Heart left ventricle (tissue), 16 donors: ENCODE results near the gene PSMC4. TPM values are rescaled to one million over a fixed set of nuclear protein-coding genes. Genes with fewer than 3 reads are reported as not detected.

Experiments
- ATAC-seq, 4 donors: fragments of 200-7000 bp; cut with Tn5 transposase; one replicate each; pipeline ENCODE4 v1.9.1; 2020 to 2022; ENCODE audit warnings: moderate library complexity in 4 of 4, mild to moderate bottlenecking in 3 of 4, moderate number of reproducible peaks in 1 of 4
- DNase-seq, 5 donors: peaks; one replicate each; pipeline ENCODE4 v3.0.0-alpha.2; 2020
- H3K27ac ChIP-seq, 12 donors: fragments of 200-600 bp; sonication (generic) in 4 of 12; one replicate each; pipeline versions ENCODE4 v1.5.0 to v1.8.0; 2016 to 2022; ENCODE audit warnings: mild to moderate bottlenecking in 2 of 12
- H3K27me3 ChIP-seq, 9 donors: fragments of 200-600 bp; sonication (generic) in 2 of 9; one replicate each; pipeline versions ENCODE4 v1.5.1 to v1.8.0; 2016 to 2022; ENCODE audit warnings: mild to moderate bottlenecking in 3 of 9
- H3K36me3 ChIP-seq, 9 donors: fragments of 200-600 bp; sonication (generic) in 2 of 9; one replicate each; pipeline versions ENCODE4 v1.5.0 to v1.8.0; 2018 to 2022; ENCODE audit warnings: mild to moderate bottlenecking in 2 of 9
- H3K4me1 ChIP-seq, 12 donors: fragments of 200-600 bp; sonication (generic) in 4 of 12; one replicate each; pipeline versions ENCODE4 v1.5.0 to v1.8.0; 2016 to 2022; ENCODE audit warnings: mild to moderate bottlenecking in 3 of 12
- H3K4me3 ChIP-seq, 12 donors: fragments of 200-600 bp; sonication (generic) in 4 of 12; one replicate each; pipeline versions ENCODE4 v1.5.0 to v1.8.0; 2017 to 2022; ENCODE audit warnings: mild to moderate bottlenecking in 9 of 12, moderate library complexity in 4 of 12
- H3K9me3 ChIP-seq, 12 donors: fragments of 200-600 bp; sonication (generic) in 4 of 12; one replicate each; pipeline versions ENCODE4 v1.5.0 to v1.8.0; 2016 to 2022; ENCODE audit warnings: mild to moderate bottlenecking in 1 of 12
- POLR2A ChIP-seq, 2 donors: fragments of 450-650 bp; IDR thresholded peaks; one replicate each; pipeline ENCODE4 v1.6.1; 2017; ENCODE audit warnings: antibody characterized with exemption in 2 of 2, mild to moderate bottlenecking in 2 of 2, moderate library complexity in 2 of 2
- WGBS, 4 donors: extraction: QIAGEN DNeasy Blood & Tissue Kit in 2 of 4; methylation state at CpG; one replicate each; pipeline versions ENCODE4 v1.1.5 to v1.1.7; 2013 to 2018; 5-methylcytosine and 5-hydroxymethylcytosine counted together
- intact Hi-C, 10 donors: fragments of 100-400 bp; cut with DNase I; formaldehyde crosslinking; loops; one replicate each; pipeline versions ENCODE4 v1.11.1 to v1.14.2; 2022
- polyA plus RNA-seq, 2 donors: library from polyadenylated mRNA; stranded (reverse); fragments of 200-250 nt; gene quantifications; one replicate each; pipeline ENCODE4 v1.2.3, GENCODE V29; 2013
- total RNA-seq, 9 donors: library from RNA; depleted of rRNA in 2 of 9; stranded (reverse); fragments of >200 nt in 2 of 9; fragmentation: NEBNext Ultra II Directional in 3 of 9; extraction: Animal tissue kit (Norgen Biotek cat#: 25700) in 3 of 9; gene quantifications; one replicate each; pipeline versions ENCODE4 v1.1.0 to v1.2.4, GENCODE V29; 2016 to 2023
- TF ChIP-seq, protein P1 (sequence below), 12 donors: fragments of 200-600 bp; sonication (generic) in 4 of 12; IDR thresholded peaks; one replicate each; pipeline versions ENCODE4 v1.5.0 to v1.8.0; 2018 to 2022; ENCODE audit warnings: antibody characterized with exemption in 12 of 12, mild to moderate bottlenecking in 5 of 12
- donor health status: ischemic (EF 13 %, LVEDD 7.1; RV severe dilation, severe dysfunction).
- donor health status: healthy with polysubstance abuse.
- donor health status: DM: no; HTN: yes; CAD: no.
- donor health status: DM: no; HTN: no; CAD: no.
- donor health status: ischemic (EF 25% LVEDD 6.9; RV normal size, moderate dysfunction).
- donor health status: ischemic (EF 25% LVEDD 5.7; RV mildly dilated, moderate dysfunction).
- donor health status: healthy.
- donor health status: DM: yes; HTN: yes; CAD: no.
- donor health status: ischemic (EF 35%, LVEDD 5.7; RV mildly dilated, moderate dysfunction).
- donor health status: nonischemic (EF 11% LVEDD 7.7; RV severe dilation, severe dysfunction).
- donor health status: DM: yes; HTN: yes; CAD: no.
- donor health status: PGD.
- donor health status: ischemic (EF 29% LVEDD 5.4; RV normal size, mild dysfunction).
- donor health status: nonischemic (EF 23%, LVEDD 6.1; RV moderate dilation, normal function).

Gene PSMC4
- total and polyA plus RNA-seq, 11 donors = 58.5 to 120 (median 78.6) TPM

DNA sequence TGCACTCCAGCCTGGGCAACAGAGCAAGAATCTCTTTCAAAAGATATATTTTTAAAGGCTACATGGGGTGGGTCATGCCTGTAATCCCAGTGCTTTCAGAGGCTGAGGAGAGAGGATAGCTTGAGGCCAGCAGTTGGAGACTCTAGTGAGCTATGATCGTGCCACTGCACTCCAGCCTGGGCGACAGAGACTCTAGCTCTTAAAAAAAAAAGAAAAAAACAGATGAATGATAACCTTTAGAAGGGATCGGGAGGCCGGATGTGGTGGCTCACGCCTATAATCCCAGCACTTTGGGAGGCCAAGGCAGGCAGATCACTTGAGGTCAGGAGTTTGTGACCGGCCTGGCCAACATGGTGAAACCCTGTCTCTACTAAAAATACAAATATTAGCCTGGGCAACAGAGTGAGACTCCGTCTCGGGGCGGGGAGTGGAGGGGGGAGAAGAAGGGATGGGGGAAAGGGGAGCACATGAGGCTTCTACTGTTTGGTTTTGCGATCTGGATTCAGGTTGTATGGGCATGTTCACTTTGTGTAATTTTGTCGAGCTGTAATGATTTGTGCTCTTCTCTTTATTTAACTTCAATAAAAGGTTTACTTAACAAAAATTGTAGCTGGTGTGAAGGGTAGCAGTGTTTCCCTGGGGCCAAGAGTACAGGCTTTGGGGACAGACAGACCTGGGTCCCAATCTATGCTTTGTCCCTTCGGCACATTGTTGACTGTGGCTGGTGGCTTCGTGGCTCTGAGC is 1.1 kb upstream of the PSMC4 start:
- TF ChIP-seq, protein P1, sequence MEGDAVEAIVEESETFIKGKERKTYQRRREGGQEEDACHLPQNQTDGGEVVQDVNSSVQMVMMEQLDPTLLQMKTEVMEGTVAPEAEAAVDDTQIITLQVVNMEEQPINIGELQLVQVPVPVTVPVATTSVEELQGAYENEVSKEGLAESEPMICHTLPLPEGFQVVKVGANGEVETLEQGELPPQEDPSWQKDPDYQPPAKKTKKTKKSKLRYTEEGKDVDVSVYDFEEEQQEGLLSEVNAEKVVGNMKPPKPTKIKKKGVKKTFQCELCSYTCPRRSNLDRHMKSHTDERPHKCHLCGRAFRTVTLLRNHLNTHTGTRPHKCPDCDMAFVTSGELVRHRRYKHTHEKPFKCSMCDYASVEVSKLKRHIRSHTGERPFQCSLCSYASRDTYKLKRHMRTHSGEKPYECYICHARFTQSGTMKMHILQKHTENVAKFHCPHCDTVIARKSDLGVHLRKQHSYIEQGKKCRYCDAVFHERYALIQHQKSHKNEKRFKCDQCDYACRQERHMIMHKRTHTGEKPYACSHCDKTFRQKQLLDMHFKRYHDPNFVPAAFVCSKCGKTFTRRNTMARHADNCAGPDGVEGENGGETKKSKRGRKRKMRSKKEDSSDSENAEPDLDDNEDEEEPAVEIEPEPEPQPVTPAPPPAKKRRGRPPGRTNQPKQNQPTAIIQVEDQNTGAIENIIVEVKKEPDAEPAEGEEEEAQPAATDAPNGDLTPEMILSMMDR (IDR thresholded peaks at IDR 0.05) = no peak
- no peak for TF ChIP-seq POLR2A (IDR thresholded peaks at IDR 0.05)
- Histone ChIP-seq H3K27me3 (no peaks in the 10 kb centered on the region), H3K9me3 (no peaks in the 10 kb centered on the region), H3K36me3 (peaks cover 0 to 30% (median 28%) of the 10 kb centered on the region in 9 donors), H3K4me1 (peaks cover 0 to 32% (median 13%) of the 10 kb centered on the region in 12 donors), H3K4me3 (peak overlapping the region; percentile 59 to 93 (median 85)), H3K27ac (peak overlapping the region in 11 of 12 donors; percentile 82 to 95 (median 91))
- intact Hi-C loops = loop anchor here in 9 of 10 donors (2.0 to 10.0 kb wide), 8 partner anchors 27 to 415 kb away; partner anchors contain the start of genes FBL (in 3 of the 9), ZNF546 (in 3 of the 9) and ZNF780A (in 1 of the 9)
- 77 to 83% (median 78%) methylated on average over 13 of the region's 13 CpGs for WGBS, 4 donors
- no peak for DNase-seq
- ATAC-seq = no peak

DNA sequence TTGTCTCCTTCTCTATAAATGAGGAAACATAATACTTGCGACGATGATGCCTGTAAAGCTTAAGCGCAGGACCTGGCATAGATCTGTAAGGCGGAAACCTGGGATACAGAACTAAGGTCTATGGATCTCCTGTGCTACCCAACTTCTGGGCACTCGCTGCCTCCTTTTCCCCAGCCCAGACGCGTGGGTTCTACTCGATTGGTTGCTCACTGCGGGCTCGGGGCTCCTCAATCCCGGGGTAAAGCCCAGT is 615 bp upstream of the PSMC4 start:
- TF ChIP-seq, protein P1 (IDR thresholded peaks at IDR 0.05) = no peak
- TF ChIP-seq POLR2A (IDR thresholded peaks at IDR 0.05) = no peak
- Histone ChIP-seq H3K27me3 (no peaks in the 10 kb centered on the region), H3K27ac (peak overlapping the region; percentile 40 to 95 (median 90)), H3K4me1 (peaks cover 0 to 32% (median 13%) of the 10 kb centered on the region in 12 donors), H3K9me3 (no peaks in the 10 kb centered on the region), H3K36me3 (peaks cover 0 to 35% (median 33%) of the 10 kb centered on the region in 9 donors), H3K4me3 (peak overlapping the region; percentile 59 to 93 (median 85))
- DNase-seq (no peak), ATAC-seq (peak in 2 of 4 donors; percentile 21 to 33)
- intact Hi-C loops = loop anchor here in 6 of 10 donors (2.0 to 10.0 kb wide), 6 partner anchors 26 to 178 kb away; partner anchors contain the start of genes ZNF546 (in 3 of the 6), FBL (in 2 of the 6) and ZNF780A (in 1 of the 6)
- 2 to 12% (median 3%) methylated on average over 5 to 11 of the region's 11 CpGs for WGBS, 4 donors

DNA sequence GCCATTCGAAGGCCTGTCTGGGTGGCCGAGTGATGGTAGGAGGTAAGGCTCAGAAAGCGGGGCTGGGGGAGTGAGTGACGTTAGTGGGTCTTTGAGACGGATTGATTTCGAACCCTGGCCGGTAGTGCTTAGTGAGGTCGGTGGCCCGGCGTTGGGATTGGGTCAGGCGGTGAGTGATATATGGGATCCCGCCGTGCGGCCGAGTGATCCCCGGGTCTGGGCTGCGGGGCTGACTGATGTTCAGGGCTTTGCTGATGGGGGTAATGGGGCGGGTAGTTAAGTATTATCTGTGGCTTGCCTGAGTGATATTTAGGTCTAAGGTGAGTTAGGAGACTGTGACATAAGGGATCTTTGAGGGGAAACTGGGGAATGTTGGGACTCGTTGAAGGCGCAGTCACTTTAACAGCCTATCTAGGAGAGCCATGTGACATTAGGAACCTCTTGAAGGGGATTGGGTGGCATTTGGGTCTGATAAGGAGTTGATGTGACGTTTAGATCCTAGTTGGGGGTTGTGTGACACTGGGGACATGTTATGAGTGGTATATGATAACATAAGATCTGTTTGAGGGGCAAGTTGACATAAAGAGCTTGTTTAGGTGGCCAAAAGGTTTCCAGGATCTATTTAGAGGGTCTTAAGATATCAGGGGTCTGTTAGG is 543 bp downstream of the PSMC4 start:
- Histone ChIP-seq H3K27me3 (no peaks in the 10 kb centered on the region), H3K36me3 (peaks cover 0 to 45% (median 43%) of the 10 kb centered on the region in 9 donors), H3K27ac (peak overlapping the region; percentile 37 to 95 (median 90)), H3K4me3 (peak overlapping the region; percentile 67 to 93 (median 85)), H3K4me1 (peaks cover 0 to 32% (median 13%) of the 10 kb centered on the region in 12 donors), H3K9me3 (no peaks in the 10 kb centered on the region)
- no peak for TF ChIP-seq POLR2A (IDR thresholded peaks at IDR 0.05)
- TF ChIP-seq, protein P1 (IDR thresholded peaks at IDR 0.05) = no peak
- WGBS, 4 donors = 1 to 2% (median 2%) methylated on average over 21 of the region's 21 CpGs
- intact Hi-C loops = loop anchor here in 6 of 10 donors (2.0 to 10.0 kb wide), 6 partner anchors 25 to 179 kb away; partner anchors contain the start of genes ZNF546 (in 3 of the 6), FBL (in 2 of the 6) and ZNF780A (in 1 of the 6)
- ATAC-seq = no peak
- peak in 1 of 5 donors; percentile 33 for DNase-seq
